Memory B cell (primary cell): ENCODE data around the gene MCFD2.

ENCODE experiments used
- ATAC-seq: fragments of 150-1000 bp; cut with Tn5 transposase; 2 replicates; pipeline ENCODE4 v1.10.0; 2021; ENCODE audit warnings: low read depth, mild to moderate bottlenecking, moderate library complexity
- DNase-seq, 2 donors: peaks; one replicate each; pipeline ENCODE4 v3.0.0; 2022; ENCODE audit warnings: low spot score in 2 of 2
- H3K27ac Mint-ChIP-seq: one replicate; pipeline ENCODE4 v1.8.0; 2022; ENCODE audit warnings: mild to moderate bottlenecking, moderate library complexity, mixed read lengths
- H3K27me3 Mint-ChIP-seq: one replicate; pipeline ENCODE4 v1.8.0; 2022; ENCODE audit warnings: mixed read lengths
- H3K36me3 Mint-ChIP-seq: one replicate; pipeline ENCODE4 v1.8.0; 2022; ENCODE audit warnings: mild to moderate bottlenecking, mixed read lengths
- H3K4me1 Mint-ChIP-seq: one replicate; pipeline ENCODE4 v1.8.0; 2022; ENCODE audit warnings: mixed read lengths
- H3K4me3 Mint-ChIP-seq: one replicate; pipeline ENCODE4 v1.8.0; 2022; ENCODE audit warnings: mild to moderate bottlenecking, moderate library complexity, mixed read lengths
- H3K9me3 Mint-ChIP-seq: one replicate; pipeline ENCODE4 v1.8.0; 2022; ENCODE audit warnings: mixed read lengths

The MCFD2 gene

DNA sequence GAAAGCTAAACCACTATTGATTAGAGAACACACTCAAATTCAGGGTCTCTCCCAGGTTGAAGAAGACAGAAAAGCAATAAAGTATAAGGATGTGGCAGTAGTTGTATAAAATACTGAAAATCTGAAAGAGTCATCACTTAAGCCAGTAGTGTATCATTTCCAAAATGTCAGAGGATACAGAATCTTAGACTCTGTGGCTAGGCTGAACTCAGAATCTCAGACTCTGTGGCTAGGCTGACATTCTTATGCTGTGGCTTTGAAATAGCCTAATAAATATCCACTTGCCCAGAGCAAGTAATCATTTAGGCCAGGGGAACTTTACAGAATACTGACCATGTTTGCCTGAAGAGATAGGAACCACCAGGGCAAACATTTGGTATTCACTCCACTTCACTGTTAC, 13.1 kb downstream of the MCFD2 start:
- DNase-seq (no peak), ATAC-seq (no peak)
- H3K27me3 Mint-ChIP-seq, result no peaks in the 10 kb centered on the region
- H3K4me3 Mint-ChIP-seq, result no peak overlapping the region
- H3K36me3 Mint-ChIP-seq, result peaks cover 31% of the 10 kb centered on the region
- H3K4me1 Mint-ChIP-seq, result peaks cover 15% of the 10 kb centered on the region
- H3K27ac Mint-ChIP-seq, result peak overlapping the region; percentile 79
- H3K9me3 Mint-ChIP-seq, result peaks cover 1% of the 10 kb centered on the region

DNA sequence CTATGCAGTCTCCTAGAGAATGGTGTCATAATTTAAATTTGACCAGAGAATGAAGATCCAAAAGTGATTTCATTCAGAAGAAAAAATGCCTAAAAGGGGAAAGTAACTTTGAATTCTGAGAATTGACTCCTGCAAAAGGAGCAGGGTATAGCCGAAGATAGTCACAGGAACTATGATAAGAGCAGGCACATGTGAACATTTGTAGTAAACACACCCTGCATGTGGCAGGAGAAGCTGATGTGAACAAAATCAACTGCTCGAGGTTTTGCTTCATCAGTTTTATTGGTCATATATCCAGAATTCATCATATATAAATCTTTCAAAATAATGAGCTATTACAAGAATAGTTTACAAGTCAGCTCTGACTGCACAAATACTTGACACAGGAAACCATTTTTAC, 14.0 kb downstream of the MCFD2 start:
- DNase-seq (no peak), ATAC-seq (no peak)
- Mint-ChIP-seq H3K4me3 (no peak overlapping the region), H3K36me3 (peaks cover 22% of the 10 kb centered on the region), H3K27me3 (no peaks in the 10 kb centered on the region), H3K9me3 (peaks cover 1% of the 10 kb centered on the region), H3K4me1 (peaks cover 15% of the 10 kb centered on the region), H3K27ac (no peak overlapping the region)

DNA sequence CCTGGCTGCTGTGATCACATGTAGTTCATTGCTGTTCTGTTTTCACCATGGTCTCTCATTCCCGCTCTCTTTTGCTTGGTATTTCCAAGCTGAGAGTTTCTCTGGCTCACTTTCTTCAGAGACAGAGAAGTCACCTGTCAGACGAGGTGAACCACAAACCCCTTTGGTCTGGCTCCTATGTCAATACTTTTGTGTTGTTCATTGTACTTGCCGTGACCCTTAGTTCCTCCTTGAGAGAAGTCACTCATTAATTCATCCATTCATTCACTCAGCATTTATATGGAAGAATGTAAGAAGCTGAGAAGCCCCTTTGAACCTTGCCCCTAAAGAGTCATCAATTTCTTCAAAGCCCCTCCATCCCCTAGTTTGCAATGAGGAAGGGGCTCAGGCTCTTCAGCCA, 15.2 kb downstream of the MCFD2 start:
- ATAC-seq (no peak), DNase-seq (no peak)
- Mint-ChIP-seq H3K27ac (no peak overlapping the region), H3K36me3 (peaks cover 15% of the 10 kb centered on the region), H3K27me3 (no peaks in the 10 kb centered on the region), H3K9me3 (peaks cover 1% of the 10 kb centered on the region), H3K4me3 (no peak overlapping the region), H3K4me1 (peaks cover 13% of the 10 kb centered on the region)

DNA sequence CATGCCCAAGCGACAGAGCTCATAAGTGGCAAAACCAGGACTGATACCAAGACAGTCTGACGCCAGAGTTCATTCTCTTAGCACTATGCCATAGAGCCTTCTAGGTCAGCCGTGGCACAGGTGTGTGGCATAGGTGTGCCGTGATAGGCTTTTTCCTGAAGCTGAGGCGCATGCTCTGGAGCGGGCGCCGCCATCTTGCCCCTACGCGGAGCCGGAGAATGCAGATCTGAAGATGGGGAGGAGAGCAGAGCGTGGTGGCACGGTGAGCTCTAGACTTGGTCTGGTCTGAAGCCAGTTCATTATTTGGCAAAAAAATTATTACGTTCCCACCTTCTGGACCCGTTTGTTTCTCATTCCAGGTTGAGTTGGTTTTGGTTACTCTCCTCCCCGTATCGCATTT, 16.6 kb downstream of the MCFD2 start:
- Mint-ChIP-seq H3K27me3 (no peaks in the 10 kb centered on the region), H3K4me1 (peaks cover 13% of the 10 kb centered on the region), H3K9me3 (no peaks in the 10 kb centered on the region), H3K36me3 (peaks cover 6% of the 10 kb centered on the region), H3K4me3 (no peak overlapping the region), H3K27ac (no peak overlapping the region)
- DNase-seq (no peak), ATAC-seq (no peak)

DNA sequence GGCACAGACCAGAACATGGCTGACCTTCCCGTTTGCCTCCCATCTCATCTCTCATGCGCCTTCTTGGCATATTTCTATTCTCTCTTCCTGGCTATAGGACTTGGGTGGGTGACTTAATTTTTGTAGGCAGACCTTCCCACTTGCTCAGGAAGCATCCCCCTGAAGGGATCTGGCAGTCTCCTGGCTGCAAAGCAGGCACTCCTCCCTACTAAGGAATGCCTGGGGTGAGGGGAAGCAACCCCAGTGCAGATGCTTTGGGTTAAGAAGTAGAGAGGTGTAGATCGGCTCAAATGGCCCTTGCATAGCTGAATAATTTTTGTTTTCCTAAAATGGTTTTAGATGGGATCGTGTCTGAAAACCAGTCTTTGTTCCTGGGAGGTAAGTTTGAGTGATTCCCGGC, 17.6 kb downstream of the MCFD2 start:
- no peak overlapping the region for H3K4me3 Mint-ChIP-seq
- H3K27me3 Mint-ChIP-seq, result no peaks in the 10 kb centered on the region
- DNase-seq, result no peak
- peaks cover 7% of the 10 kb centered on the region for H3K4me1 Mint-ChIP-seq
- no peak overlapping the region for H3K27ac Mint-ChIP-seq
- no peak for ATAC-seq
- no peaks in the 10 kb centered on the region for H3K36me3 Mint-ChIP-seq
- H3K9me3 Mint-ChIP-seq, result no peaks in the 10 kb centered on the region

DNA sequence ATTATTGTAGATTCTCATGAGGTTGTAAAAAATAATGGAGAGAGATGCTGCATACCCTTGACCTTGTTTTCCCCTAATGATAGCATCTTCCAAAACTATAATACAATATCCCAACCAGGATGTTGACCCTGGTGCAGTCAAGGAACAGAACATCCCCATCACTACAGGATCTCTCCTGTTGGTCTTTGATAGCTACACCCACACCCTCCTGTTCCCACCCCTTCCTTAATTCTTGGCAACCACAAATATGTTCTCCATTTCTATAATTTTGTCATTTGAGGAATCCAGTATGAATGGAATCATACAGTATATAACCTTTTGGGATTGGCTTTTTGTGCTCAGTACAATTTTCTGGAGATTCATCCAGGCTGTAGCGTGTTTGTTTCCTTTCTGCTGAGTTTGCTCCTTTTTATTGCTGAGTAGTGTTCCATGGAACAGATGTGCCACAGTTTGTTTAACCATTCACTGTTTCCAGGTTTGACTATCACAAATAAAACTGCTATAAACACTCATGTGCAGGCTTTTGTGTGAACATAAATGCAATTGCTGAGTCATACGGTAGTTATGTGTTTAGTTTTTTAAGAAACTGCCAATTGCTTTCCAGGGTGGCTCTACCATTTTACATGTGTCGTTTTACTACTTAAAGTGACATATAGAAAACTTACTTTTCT, 22.2 kb downstream of the MCFD2 start:
- Mint-ChIP-seq H3K4me3 (no peak overlapping the region), H3K4me1 (peaks cover 5% of the 10 kb centered on the region), H3K36me3 (no peaks in the 10 kb centered on the region), H3K27ac (no peak overlapping the region), H3K27me3 (no peaks in the 10 kb centered on the region), H3K9me3 (no peaks in the 10 kb centered on the region)
- ATAC-seq (no peak), DNase-seq (no peak)

DNA sequence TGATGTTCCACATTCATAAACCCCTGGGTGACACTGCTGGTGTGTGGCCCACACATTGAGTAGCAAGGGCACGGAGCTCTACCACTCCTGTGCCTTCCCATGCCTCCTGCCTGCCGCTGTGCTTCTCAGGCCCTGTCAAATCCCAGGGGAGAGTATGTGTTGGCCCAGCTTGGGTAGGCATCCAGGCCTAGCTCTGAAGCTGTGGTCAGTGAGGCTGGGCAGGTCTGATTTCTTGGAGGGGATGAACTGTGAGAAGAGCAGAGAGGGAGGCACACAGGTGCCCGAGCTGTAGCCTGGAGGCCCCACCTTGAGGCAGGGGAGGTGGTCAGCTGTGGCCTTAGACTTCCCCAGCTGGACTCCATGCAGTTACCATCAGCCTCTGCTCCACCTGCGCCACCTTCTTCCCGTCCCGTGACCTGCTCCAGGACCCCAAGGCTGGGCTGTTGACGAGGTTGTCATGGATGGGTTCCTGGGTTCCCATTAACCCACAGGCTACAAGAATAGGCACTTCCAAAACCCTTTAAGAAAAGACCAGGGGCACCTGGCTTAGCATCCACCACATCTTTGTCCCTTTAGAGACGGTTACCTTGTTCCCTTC, 23.6 kb downstream of the MCFD2 start:
- H3K36me3 Mint-ChIP-seq, result no peaks in the 10 kb centered on the region
- H3K27ac Mint-ChIP-seq, result no peak overlapping the region
- no peaks in the 10 kb centered on the region for H3K27me3 Mint-ChIP-seq
- H3K4me1 Mint-ChIP-seq, result peaks cover 5% of the 10 kb centered on the region
- no peak for ATAC-seq
- no peaks in the 10 kb centered on the region for H3K9me3 Mint-ChIP-seq
- no peak for DNase-seq
- H3K4me3 Mint-ChIP-seq, result no peak overlapping the region

DNA sequence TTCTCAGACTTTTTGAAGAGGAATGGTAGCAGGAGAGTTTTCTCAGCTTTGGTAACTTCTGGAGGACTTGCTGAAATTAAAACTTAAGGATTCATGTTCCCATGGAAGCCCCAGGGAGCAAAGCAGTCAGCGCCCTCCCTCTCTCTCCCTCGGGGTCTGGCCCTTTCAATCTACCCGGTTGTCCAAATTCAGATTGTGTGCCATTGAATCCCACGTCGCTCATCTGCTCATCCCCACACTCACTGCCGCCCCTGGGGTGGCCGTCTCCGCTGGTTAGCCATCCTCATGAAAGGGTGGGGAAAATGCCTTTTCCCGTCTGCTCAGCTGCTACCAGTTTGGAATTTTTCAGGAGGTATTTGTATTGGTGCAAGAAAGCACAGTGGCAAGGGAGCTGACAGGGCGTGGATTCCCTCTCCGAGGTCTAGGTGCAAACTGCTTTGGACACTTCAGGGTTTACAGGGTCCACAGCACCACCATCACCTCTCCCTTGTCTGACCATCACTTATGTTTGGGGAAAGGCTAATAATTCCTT, 27.1 kb downstream of the MCFD2 start:
- no peak overlapping the region for H3K4me3 Mint-ChIP-seq
- peaks cover 5% of the 10 kb centered on the region for H3K4me1 Mint-ChIP-seq
- H3K36me3 Mint-ChIP-seq, result no peaks in the 10 kb centered on the region
- H3K27ac Mint-ChIP-seq, result peak overlapping the region; percentile 6
- peaks cover 1% of the 10 kb centered on the region for H3K27me3 Mint-ChIP-seq
- no peak for ATAC-seq
- no peaks in the 10 kb centered on the region for H3K9me3 Mint-ChIP-seq
- DNase-seq, result no peak

DNA sequence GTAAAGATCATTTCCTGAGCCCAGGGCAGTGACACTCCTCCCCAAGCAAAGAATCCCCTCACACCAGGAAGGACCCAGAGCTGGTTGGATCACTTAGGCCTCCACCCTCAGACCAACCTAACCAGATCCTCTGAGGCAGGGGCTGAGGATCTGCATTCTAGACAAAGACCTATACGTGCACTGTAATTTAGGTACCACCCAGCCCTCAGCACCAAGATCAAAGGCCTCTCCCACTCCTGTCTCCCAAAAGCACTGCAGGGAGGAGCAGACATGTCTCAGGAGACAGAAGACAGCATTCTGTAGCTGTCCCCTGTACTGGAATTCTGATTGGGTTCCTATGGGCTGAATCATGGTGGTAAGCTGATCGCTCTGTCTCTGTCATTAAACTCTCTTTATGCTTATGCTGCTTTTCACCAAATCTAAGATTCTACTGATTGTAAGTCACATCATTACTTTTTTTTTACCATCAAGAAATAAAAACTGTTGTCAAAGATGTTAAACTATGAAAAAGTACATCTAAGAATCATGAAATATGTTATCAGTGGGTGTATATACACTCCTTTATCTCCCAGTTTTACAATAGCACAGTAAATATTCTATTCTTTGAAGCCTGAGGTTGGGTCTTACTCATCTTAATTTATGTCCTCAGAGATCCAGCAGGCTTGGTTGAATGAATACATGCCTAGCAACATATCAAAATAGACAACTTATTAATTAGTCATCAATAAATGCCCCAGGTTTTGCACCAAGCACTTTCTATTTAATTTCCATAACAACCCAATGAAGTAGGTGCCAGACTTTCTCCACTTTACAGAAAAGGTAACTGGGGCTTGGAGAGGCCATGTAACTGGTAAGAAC, 28.3 kb downstream of the MCFD2 start:
- Mint-ChIP-seq H3K27ac (no peak overlapping the region), H3K9me3 (no peaks in the 10 kb centered on the region), H3K27me3 (peaks cover 1% of the 10 kb centered on the region), H3K36me3 (no peaks in the 10 kb centered on the region), H3K4me3 (no peak overlapping the region), H3K4me1 (peaks cover 5% of the 10 kb centered on the region)
- DNase-seq (no peak), ATAC-seq (no peak)

DNA sequence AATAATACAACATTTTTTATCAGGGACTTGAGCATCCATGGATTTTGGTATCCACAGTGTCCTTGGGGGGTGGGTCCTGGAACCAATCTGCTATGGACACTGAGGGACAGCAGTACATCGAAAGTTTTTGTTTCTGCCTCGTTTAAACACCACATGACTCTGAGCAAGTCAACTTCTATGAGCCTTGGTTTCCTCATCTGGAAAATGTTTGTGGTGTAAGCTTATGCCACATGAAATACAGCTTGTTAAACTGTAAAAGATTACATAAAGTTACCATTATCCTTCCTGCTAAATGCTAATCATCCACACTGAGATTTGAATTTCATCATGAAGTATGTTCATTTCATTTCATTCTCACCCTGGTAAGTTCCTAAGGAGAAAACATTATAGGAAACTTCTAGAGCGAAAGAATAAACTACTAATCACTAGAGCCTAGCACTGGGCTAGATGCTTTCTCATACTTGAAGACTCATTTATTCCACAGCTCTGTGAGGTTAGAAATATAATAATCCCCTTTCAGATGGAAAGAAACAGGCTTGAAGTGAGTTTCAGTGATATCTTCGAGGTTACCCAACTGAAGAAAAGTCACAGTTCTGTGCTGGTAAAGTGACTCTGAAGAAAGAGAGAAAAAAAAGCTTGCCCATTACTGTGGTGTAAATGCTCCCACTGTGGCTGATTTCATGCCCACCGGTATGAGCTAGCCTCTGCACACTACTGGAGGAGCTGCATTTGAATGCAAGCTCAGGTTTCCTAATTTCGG, 29.2 kb downstream of the MCFD2 start:
- H3K4me1 Mint-ChIP-seq, result peaks cover 5% of the 10 kb centered on the region
- DNase-seq (no peak), ATAC-seq (no peak)
- no peak overlapping the region for H3K27ac Mint-ChIP-seq
- H3K9me3 Mint-ChIP-seq, result no peaks in the 10 kb centered on the region
- H3K36me3 Mint-ChIP-seq, result no peaks in the 10 kb centered on the region
- H3K27me3 Mint-ChIP-seq, result peaks cover 1% of the 10 kb centered on the region
- H3K4me3 Mint-ChIP-seq, result no peak overlapping the region

DNA sequence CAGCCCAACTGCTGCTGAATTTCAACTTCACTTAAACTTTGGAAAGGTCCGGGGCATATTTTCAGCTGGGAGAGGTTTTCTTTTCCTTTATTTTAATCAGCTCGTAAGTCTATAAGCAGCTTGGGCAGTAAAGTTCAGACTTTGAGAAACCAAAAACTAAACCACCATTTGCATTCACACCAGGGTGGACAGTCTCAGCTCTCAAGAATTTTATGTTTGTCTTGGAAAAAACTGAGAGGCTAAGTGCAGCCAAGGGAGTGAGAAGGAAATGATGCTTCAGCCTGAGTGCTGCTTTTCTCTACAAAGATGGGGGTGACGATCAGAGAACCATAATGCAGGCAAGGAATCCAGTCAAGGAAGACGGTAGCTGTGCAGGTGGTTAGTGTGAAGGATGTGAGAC, 30.2 kb downstream of the MCFD2 start:
- no peak overlapping the region for H3K27ac Mint-ChIP-seq
- H3K4me3 Mint-ChIP-seq, result no peak overlapping the region
- H3K27me3 Mint-ChIP-seq, result peaks cover 1% of the 10 kb centered on the region
- no peaks in the 10 kb centered on the region for H3K36me3 Mint-ChIP-seq
- H3K4me1 Mint-ChIP-seq, result peaks cover 5% of the 10 kb centered on the region
- H3K9me3 Mint-ChIP-seq, result no peaks in the 10 kb centered on the region
- no peak for ATAC-seq
- DNase-seq, result no peak

DNA sequence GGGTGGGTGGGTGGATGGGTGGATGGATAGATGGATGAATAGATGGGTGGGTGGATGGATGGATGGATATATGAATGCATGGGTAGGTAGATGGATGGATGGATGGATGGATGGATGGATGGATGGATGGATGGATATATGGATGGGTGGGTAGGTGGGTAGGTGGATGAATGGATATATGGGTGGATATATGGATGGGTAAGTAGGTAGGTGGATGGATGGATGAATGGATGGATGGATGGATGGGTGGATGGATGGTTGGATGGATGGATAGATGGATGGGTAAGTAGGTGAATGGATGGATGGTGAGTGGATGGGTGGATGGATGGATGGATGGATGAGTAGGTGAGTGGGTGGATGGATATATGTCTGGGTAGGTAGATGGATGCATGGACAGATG, 36.1 kb downstream of the MCFD2 start:
- H3K4me1 Mint-ChIP-seq, result no peaks in the 10 kb centered on the region
- no peaks in the 10 kb centered on the region for H3K36me3 Mint-ChIP-seq
- no peak overlapping the region for H3K27ac Mint-ChIP-seq
- no peaks in the 10 kb centered on the region for H3K9me3 Mint-ChIP-seq
- H3K27me3 Mint-ChIP-seq, result peaks cover 4% of the 10 kb centered on the region
- H3K4me3 Mint-ChIP-seq, result no peak overlapping the region
- ATAC-seq (no peak), DNase-seq (no peak)

DNA sequence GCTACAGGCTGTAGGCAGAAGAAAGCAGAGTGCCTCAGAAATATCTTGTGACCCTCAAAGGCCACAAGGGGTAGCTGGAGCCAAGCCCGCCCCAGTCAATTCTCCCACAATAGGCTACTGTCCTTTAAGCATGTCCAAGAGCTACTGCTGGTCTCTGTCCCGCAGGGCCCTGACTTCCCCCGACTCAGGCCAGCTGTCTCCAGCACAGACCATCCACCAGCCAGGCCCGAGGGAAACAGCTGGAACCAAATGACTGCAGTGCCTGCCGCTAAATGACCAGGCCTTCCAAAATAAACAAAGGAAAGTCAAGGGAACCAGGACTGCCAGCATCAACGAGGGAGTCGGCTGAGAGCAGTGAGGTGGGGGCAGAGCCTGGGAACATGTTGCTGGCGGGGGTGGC, 36.7 kb downstream of the MCFD2 start:
- DNase-seq (no peak), ATAC-seq (no peak)
- Mint-ChIP-seq H3K27ac (no peak overlapping the region), H3K9me3 (no peaks in the 10 kb centered on the region), H3K4me3 (no peak overlapping the region), H3K4me1 (no peaks in the 10 kb centered on the region), H3K36me3 (no peaks in the 10 kb centered on the region), H3K27me3 (peaks cover 6% of the 10 kb centered on the region)
